Type B pancreatic cell (in vitro differentiated cells): ENCODE data around the gene DCC. TPM values are rescaled to one million over a fixed set of nuclear protein-coding genes. Genes with fewer than 3 reads are reported as not detected.

Source experiments
- DNase-seq: peaks from one replicate; pipeline ENCODE4 v3.0.0; 2021; ENCODE audit warnings: mixed read lengths; ENCODE audit not compliant: unreplicated experiment; ENCODE audit errors: extremely low spot score
- H3K27ac Mint-ChIP-seq: 2 replicates; pipeline ENCODE4 v1.8.0; 2021; ENCODE audit warnings: mild to moderate bottlenecking, mixed read lengths
- H3K27me3 Mint-ChIP-seq: 2 replicates; pipeline ENCODE4 v1.8.0; 2021; ENCODE audit warnings: mixed read lengths
- H3K36me3 Mint-ChIP-seq: 2 replicates; pipeline ENCODE4 v1.8.0; 2021; ENCODE audit warnings: mixed read lengths
- H3K4me1 Mint-ChIP-seq: one replicate; pipeline ENCODE4 v1.8.0; 2021; ENCODE audit warnings: mixed read lengths; ENCODE audit not compliant: unreplicated experiment
- H3K4me3 Mint-ChIP-seq: 2 replicates; pipeline ENCODE4 v1.8.0; 2021; ENCODE audit warnings: mild to moderate bottlenecking, mixed read lengths
- H3K9me3 Mint-ChIP-seq: 2 replicates; pipeline ENCODE4 v1.8.0; 2021; ENCODE audit warnings: mixed read lengths
- total RNA-seq: library from RNA; stranded (reverse); gene quantifications from 2 replicates; pipeline ENCODE4 v1.2.1, GENCODE V29; 2021; ENCODE audit warnings: low replicate concordance
- TF ChIP-seq, protein P1 (sequence below): fragments of 200-600 bp; sonication (generic); conservative IDR thresholded peaks from 2 replicates; pipeline ENCODE4 v1.5.0; 2021; ENCODE audit warnings: antibody characterized with exemption, mild to moderate bottlenecking

DCC gene
- total RNA-seq, 1 donor from 2014 or later = 11.6 TPM

DNA sequence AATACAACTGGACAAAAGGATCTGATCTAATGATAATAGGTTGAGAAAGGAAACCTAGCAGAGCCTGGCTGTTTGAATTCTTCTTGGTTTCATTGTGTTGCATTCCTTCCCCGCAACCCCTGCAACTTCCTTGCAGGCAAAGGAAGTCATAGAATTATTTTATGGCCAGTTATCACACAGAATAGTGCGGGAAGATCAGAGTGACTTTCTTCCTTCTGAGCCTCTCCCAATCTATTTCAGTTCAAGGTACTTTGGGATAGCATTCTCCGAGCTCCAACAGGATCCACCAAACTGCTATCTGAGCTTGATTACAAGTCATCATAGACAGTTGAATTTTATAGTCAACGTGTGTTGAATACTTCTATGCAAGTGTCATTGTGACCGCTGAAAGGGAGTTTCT lies 441.1 kb downstream of the DCC start:
- no peaks in the 10 kb centered on the region for H3K4me1 Mint-ChIP-seq
- no peak for DNase-seq
- no peaks in the 10 kb centered on the region for H3K36me3 Mint-ChIP-seq
- no peaks in the 10 kb centered on the region for H3K9me3 Mint-ChIP-seq
- TF ChIP-seq, protein P1, sequence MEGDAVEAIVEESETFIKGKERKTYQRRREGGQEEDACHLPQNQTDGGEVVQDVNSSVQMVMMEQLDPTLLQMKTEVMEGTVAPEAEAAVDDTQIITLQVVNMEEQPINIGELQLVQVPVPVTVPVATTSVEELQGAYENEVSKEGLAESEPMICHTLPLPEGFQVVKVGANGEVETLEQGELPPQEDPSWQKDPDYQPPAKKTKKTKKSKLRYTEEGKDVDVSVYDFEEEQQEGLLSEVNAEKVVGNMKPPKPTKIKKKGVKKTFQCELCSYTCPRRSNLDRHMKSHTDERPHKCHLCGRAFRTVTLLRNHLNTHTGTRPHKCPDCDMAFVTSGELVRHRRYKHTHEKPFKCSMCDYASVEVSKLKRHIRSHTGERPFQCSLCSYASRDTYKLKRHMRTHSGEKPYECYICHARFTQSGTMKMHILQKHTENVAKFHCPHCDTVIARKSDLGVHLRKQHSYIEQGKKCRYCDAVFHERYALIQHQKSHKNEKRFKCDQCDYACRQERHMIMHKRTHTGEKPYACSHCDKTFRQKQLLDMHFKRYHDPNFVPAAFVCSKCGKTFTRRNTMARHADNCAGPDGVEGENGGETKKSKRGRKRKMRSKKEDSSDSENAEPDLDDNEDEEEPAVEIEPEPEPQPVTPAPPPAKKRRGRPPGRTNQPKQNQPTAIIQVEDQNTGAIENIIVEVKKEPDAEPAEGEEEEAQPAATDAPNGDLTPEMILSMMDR = no peak
- peaks cover 3% of the 10 kb centered on the region for H3K27me3 Mint-ChIP-seq
- H3K4me3 Mint-ChIP-seq = no peak overlapping the region
- H3K27ac Mint-ChIP-seq = no peak overlapping the region

DNA sequence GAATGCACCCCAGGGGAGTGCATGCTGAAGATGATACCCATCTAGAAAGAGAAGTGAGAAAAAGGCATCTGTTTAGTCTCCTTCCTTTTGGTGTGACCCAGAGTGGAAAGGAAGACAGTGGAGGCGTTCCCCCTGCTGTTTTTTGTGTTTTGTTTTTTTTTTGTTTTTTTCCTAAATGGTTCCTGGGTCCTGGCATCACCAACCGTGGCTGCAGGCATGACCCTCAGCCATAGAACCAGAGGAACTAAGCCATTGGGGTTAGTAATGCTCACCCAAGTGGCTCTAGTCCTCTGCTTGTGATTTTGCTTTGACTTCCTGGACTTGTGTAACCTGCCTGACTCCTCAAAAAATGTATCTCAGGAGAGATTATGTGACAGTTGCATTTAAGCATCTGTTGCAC lies 451.3 kb downstream of the DCC start:
- H3K9me3 Mint-ChIP-seq = peaks cover 11% of the 10 kb centered on the region
- H3K27ac Mint-ChIP-seq = no peak overlapping the region
- TF ChIP-seq, protein P1 = no peak
- no peak for DNase-seq
- no peak overlapping the region for H3K4me3 Mint-ChIP-seq
- H3K36me3 Mint-ChIP-seq = no peaks in the 10 kb centered on the region
- no peaks in the 10 kb centered on the region for H3K27me3 Mint-ChIP-seq
- H3K4me1 Mint-ChIP-seq = no peaks in the 10 kb centered on the region

DNA sequence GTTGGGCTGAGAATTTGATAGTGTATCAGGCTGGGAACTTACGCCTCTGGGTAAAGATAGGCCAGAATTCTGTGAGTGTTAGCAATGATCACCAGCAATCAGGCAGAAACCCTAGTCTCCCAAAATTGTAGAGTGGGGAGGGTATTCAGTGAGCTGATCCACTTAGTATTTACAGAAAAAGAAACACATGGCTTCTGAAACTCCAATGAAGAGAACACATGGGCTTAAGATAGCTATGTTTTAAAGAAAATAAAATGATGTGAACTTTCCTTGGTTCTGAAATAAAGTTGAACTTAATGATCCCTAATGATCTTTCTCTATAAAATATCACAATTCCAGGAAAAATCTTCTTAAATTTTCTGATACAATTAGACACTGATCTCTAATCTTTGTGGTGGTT lies 472.8 kb downstream of the DCC start:
- Mint-ChIP-seq H3K4me1 (no peaks in the 10 kb centered on the region), H3K36me3 (no peaks in the 10 kb centered on the region), H3K27ac (no peak overlapping the region), H3K4me3 (no peak overlapping the region), H3K9me3 (no peaks in the 10 kb centered on the region), H3K27me3 (no peaks in the 10 kb centered on the region)
- no peak for DNase-seq
- TF ChIP-seq, protein P1 = no peak

DNA sequence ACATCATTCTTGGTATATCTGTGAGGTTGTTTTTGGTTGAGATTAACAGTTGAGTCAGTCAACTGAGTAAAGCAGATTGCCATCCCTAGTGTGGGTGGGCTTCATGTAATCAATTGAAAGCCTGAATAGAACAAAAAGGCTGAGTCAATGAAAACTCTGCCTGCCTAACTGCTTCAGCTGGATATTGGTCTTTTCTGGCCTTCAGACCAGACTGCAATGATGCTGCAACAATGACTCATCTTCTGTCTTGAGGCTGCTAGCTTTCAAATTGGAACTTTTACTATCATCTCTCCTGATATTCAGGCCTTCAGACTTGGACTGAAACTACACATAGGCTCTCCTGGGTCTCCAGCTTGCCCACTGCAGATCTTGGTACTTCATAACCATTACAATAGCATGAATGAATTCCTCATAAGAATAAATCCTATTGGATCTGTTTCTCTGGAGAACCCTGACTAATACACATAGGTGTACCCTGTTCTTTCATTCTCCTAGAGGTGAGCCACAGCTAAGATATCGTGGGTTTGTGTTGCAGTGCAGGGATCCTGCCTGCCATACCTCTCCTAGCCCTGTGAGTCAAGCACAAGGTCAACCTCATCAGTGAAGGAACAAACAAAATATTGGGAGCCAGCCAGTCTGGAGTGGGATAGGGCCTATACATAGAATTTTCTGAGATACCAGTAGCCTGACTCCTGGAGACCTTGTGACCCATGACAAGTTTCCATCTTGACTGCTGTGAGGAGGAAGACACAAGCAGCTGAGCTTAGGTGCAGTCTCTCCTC lies 473.8 kb downstream of the DCC start:
- Mint-ChIP-seq H3K9me3 (no peaks in the 10 kb centered on the region), H3K36me3 (no peaks in the 10 kb centered on the region), H3K4me3 (no peak overlapping the region), H3K27me3 (no peaks in the 10 kb centered on the region), H3K27ac (no peak overlapping the region), H3K4me1 (no peaks in the 10 kb centered on the region)
- no peak for DNase-seq
- TF ChIP-seq, protein P1 = no peak

DNA sequence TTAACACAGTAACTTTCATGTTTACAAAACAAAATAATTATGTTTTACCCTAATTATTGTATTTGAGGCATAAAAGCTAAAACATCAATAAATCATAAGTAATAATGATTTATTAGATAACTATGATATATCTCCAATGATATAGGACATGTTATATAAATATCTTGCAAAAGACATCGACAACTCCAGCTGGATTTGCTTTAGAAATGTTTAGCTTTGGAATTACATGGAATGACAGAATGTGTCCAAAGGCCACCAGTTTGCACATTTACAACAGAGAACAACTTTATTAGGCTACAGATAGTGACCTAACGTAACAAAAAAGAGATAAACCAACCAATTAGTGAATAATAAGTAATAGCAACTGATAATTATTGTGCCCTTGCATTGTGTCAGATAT lies 475.7 kb downstream of the DCC start:
- no peaks in the 10 kb centered on the region for H3K27me3 Mint-ChIP-seq
- TF ChIP-seq, protein P1 = no peak
- H3K36me3 Mint-ChIP-seq = no peaks in the 10 kb centered on the region
- no peaks in the 10 kb centered on the region for H3K4me1 Mint-ChIP-seq
- H3K27ac Mint-ChIP-seq = no peak overlapping the region
- no peaks in the 10 kb centered on the region for H3K9me3 Mint-ChIP-seq
- DNase-seq = no peak
- no peak overlapping the region for H3K4me3 Mint-ChIP-seq
